ENCODE measurements around the gene PRKD3. TPM values are rescaled to one million over a fixed set of nuclear protein-coding genes. Genes with fewer than 3 reads are reported as not detected.
"Not testable (repeated sequence)": the region's sequence is repeated elsewhere in the genome, so short reads cannot be mapped to it uniquely, and the experiment has no call there.

PRKD3 gene
- polyA plus RNA-seq, 5 donors = 36.3 to 70.2 (median 56.6) TPM

GRCh38 chr2:37319754-37320609, 4.7 kb downstream of the PRKD3 start:
- no peak for DNase-seq

GRCh38 chr2:37318401-37318800, 6.2 kb downstream of the PRKD3 start:
- DNase-seq = no peak

GRCh38 chr2:37317746-37318145, 6.9 kb downstream of the PRKD3 start:
- DNase-seq = no peak

- DNase-seq = no peak
These were observed 8.5 kb downstream of the PRKD3 start for GRCh38 chr2:37316181-37316580.

GRCh38 chr2:37315364-37315763, 9.3 kb downstream of the PRKD3 start:
- no peak for DNase-seq

GRCh38 chr2:37307500-37307899, 17.1 kb downstream of the PRKD3 start:
- no peak for DNase-seq

- DNase-seq = no peak
These were observed 18.6 kb downstream of the PRKD3 start for GRCh38 chr2:37306024-37306423.

GRCh38 chr2:37302701-37303252, 21.9 kb downstream of the PRKD3 start:
- DNase-seq = no peak

- no peak for DNase-seq
These were observed 23.2 kb downstream of the PRKD3 start for GRCh38 chr2:37301408-37301807.

- no peak for DNase-seq
These were observed 24.1 kb downstream of the PRKD3 start for GRCh38 chr2:37300578-37300977.

GRCh38 chr2:37300146-37300545, 24.5 kb downstream of the PRKD3 start:
- DNase-seq = no peak

- DNase-seq = no peak
These were observed 27.0 kb downstream of the PRKD3 start for GRCh38 chr2:37297632-37298031.

GRCh38 chr2:37295469-37296073, 29.1 kb downstream of the PRKD3 start:
- no peak for DNase-seq

- not testable (repeated sequence) for DNase-seq
These were observed 29.8 kb downstream of the PRKD3 start for GRCh38 chr2:37294858-37295257.

GRCh38 chr2:37291680-37292079, 33.0 kb downstream of the PRKD3 start:
- DNase-seq = no peak

GRCh38 chr2:37287966-37288365, 36.7 kb downstream of the PRKD3 start:
- DNase-seq = no peak

GRCh38 chr2:37284381-37284780, 40.3 kb downstream of the PRKD3 start:
- peak in 1 of 2 donors; percentile 7 for DNase-seq

GRCh38 chr2:37283207-37283606, 41.4 kb downstream of the PRKD3 start:
- DNase-seq = no peak

- no peak for DNase-seq
These were observed 41.9 kb downstream of the PRKD3 start for GRCh38 chr2:37282746-37283145.

- DNase-seq = no peak
These were observed 42.7 kb downstream of the PRKD3 start for GRCh38 chr2:37281916-37282315.

GRCh38 chr2:37276291-37276690, 48.3 kb downstream of the PRKD3 start:
- no peak for DNase-seq

Measured in right lung (tissue), 5 donors.